HepG2 (cell line): Measurements from ENCODE around the gene CDC37L1. TPM values are rescaled to one million over a fixed set of nuclear protein-coding genes. Genes with fewer than 3 reads are reported as not detected.

Source experiments
- ESRRA ChIP-seq: sonication (generic); formaldehyde crosslinking; IDR thresholded peaks from 2 replicates; pipeline ENCODE4 v1.5.1; 2020; ENCODE audit warnings: mild to moderate bottlenecking, low read depth, missing genetic modification reagents
- HBP1 ChIP-seq: IDR thresholded peaks from 2 replicates; pipeline ENCODE4 v1.6.1; 2016; ENCODE audit warnings: low read depth, control low read depth
- HDAC1 ChIP-seq: sonication (generic); formaldehyde crosslinking; IDR thresholded peaks from 2 replicates; pipeline ENCODE4 v1.5.1; 2020; ENCODE audit warnings: mild to moderate bottlenecking, missing genetic modification reagents
- IKZF4 ChIP-seq: sonication (generic); formaldehyde crosslinking; IDR thresholded peaks from 2 replicates; pipeline ENCODE4 v1.5.1; 2020; ENCODE audit warnings: borderline replicate concordance, mild to moderate bottlenecking, low read depth, missing genetic modification reagents; ENCODE audit errors: not compliant biosample characterization
- ISL2 ChIP-seq: sonication (generic); formaldehyde crosslinking; IDR thresholded peaks from 2 replicates; pipeline ENCODE4 v1.5.0; 2020; ENCODE audit warnings: missing genetic modification reagents
- JUND ChIP-seq: sonication (generic); formaldehyde crosslinking; IDR thresholded peaks from 2 replicates; pipeline ENCODE4 v1.8.0; 2022; ENCODE audit warnings: mild to moderate bottlenecking, missing genetic modification reagents
- PHF8 ChIP-seq: sonication (generic); formaldehyde crosslinking; IDR thresholded peaks from 2 replicates; pipeline ENCODE4 v1.5.0; 2020; ENCODE audit warnings: missing genetic modification reagents
- POLR2G ChIP-seq: fragments of 200-400 bp; formaldehyde crosslinking; IDR thresholded peaks from 2 replicates; pipeline ENCODE4 v1.6.1; 2018; ENCODE audit warnings: mild to moderate bottlenecking, low read depth, low read length, moderate library complexity
- SAP130 ChIP-seq: IDR thresholded peaks from 2 replicates; pipeline ENCODE4 v1.6.1; 2016; ENCODE audit warnings: low read depth
- SMAD3 ChIP-seq: sonication (generic); formaldehyde crosslinking; IDR thresholded peaks from 2 replicates; pipeline ENCODE4 v1.4.0; 2020; ENCODE audit warnings: missing genetic modification reagents
- TBL1XR1 ChIP-seq: fragments of 150-350 bp; IDR thresholded peaks from 2 replicates; pipeline ENCODE4 v1.6.1; 2014; ENCODE audit warnings: borderline replicate concordance, low read length; ENCODE audit not compliant: partially characterized antibody
- TBX3 ChIP-seq: fragments of 450-650 bp; IDR thresholded peaks from 2 replicates; pipeline ENCODE4 v1.6.1; 2017; ENCODE audit warnings: antibody characterized with exemption, mild to moderate bottlenecking, inconsistent platforms, borderline replicate concordance
- XBP1 ChIP-seq: sonication (generic); formaldehyde crosslinking; IDR thresholded peaks from 2 replicates; pipeline ENCODE4 v1.5.0; 2020; ENCODE audit warnings: missing genetic modification reagents
- ZNF138 ChIP-seq: sonication (generic); formaldehyde crosslinking; IDR thresholded peaks from 2 replicates; pipeline ENCODE4 v1.5.0; 2020; ENCODE audit warnings: mild to moderate bottlenecking, low read depth, missing genetic modification reagents
- ZNF350 ChIP-seq: sonication (generic); formaldehyde crosslinking; IDR thresholded peaks from 2 replicates; pipeline ENCODE4 v1.4.0; 2020; ENCODE audit warnings: mild to moderate bottlenecking, low read depth, missing genetic modification reagents, borderline replicate concordance
- ZNF567 ChIP-seq: sonication (generic); formaldehyde crosslinking; IDR thresholded peaks from 2 replicates; pipeline ENCODE4 v1.8.1; 2023; ENCODE audit warnings: mild to moderate bottlenecking, missing genetic modification reagents, borderline replicate concordance
- ZSCAN25 ChIP-seq: sonication (generic); formaldehyde crosslinking; IDR thresholded peaks from 2 replicates; pipeline ENCODE4 v1.8.0; 2022; ENCODE audit warnings: mild to moderate bottlenecking, missing genetic modification reagents
- ZSCAN29 ChIP-seq: sonication (generic); formaldehyde crosslinking; conservative IDR thresholded peaks from 2 replicates; pipeline ENCODE4 v1.4.0; 2020; ENCODE audit warnings: mild to moderate bottlenecking, missing genetic modification reagents
- polyA plus RNA-seq, 8 experiments: library from polyadenylated mRNA; depleted of rRNA in 3 of 8; stranded (reverse) in 7 of 8; unstranded in 1 of 8; fragments of >200 nt; fragmentation: Illumina TruSeq in 4 of 8; extraction: Trizol in 4 of 8; gene quantifications; 2 replicates each; pipeline versions ENCODE4 v1.2.1 to v1.2.3, GENCODE V29; 2011 to 2016; ENCODE audit warnings: low read depth in 4 of 8, missing spikeins in 1 of 8, mixed read lengths in 1 of 8; ENCODE audit not compliant: insufficient read depth in 1 of 8
- total RNA-seq, 5 experiments: library from RNA; depleted of rRNA; stranded (reverse); fragments of >200 nt; fragmentation: Illumina TruSeq; extraction: Trizol; gene quantifications; 2 replicates each; pipeline ENCODE4 v1.2.3, GENCODE V29; 2016; ENCODE audit warnings: low read depth in 1 of 5
- TF ChIP-seq, protein P1 (sequence below), 2 experiments: sonication (generic) in 1 of 2; formaldehyde crosslinking in 1 of 2; IDR thresholded peaks; 2 replicates each; pipeline versions ENCODE4 v1.4.0 to v1.6.1; 2018 to 2020; ENCODE audit warnings: missing genetic modification reagents in 2 of 2, borderline replicate concordance in 1 of 2, low read depth in 1 of 2, mild to moderate bottlenecking in 1 of 2, missing biosample characterization in 1 of 2
- TF ChIP-seq, protein P2 (sequence below): sonication (generic); IDR thresholded peaks from 2 replicates; pipeline ENCODE4 v1.6.1; 2016; ENCODE audit warnings: low read depth, borderline replicate concordance
- TF ChIP-seq, protein P3 (sequence below): IDR thresholded peaks from 2 replicates; pipeline ENCODE4 v1.6.1; 2016; ENCODE audit warnings: low read depth
- TF ChIP-seq, protein P4 (sequence below): sonication (generic); formaldehyde crosslinking; IDR thresholded peaks from 2 replicates; pipeline ENCODE4 v1.4.0; 2020; ENCODE audit warnings: missing genetic modification reagents, borderline replicate concordance

CDC37L1 gene
- total and polyA plus RNA-seq, 2 of the 13 experiments (the other 11 are each of a cell fraction or from before 2014, with no cell fraction given): 5.5 to 17.0 TPM

DNA sequence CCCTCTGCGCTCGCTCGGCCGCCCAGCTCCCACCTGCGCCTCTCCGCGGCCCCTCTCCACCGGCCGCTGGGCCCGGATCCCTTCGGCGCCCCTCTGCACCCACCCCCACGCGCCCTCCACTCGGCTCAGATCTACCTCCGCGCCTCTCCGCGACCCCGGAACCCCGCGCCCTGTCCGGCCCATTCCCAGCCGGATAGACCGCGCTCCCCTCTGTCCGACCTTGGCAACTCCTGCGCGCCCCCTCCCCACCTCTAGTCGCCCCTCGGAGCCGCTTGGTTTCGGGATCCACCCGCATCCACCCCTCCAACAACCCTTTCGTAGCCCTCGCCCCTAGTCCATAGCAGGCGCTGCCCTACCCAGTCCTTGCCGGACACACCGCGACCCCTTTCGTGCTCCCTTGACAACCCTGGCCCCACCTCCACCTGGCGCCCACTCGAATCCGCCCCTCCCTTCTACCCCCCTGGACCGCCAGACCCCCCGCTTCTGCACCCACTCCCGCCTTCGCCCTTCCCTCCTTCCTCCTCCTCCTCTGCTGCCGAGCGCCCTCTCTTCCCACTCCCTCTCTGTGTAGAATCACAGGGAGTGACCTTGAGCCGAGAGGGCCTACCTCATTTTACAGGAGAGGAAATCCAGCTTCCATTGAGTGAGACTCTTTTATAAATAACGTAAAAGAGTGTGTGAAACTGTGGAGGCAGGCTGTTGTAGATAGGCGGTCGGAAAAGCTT is 62.2 kb downstream of the CDC37L1 start (continued):
- TF ChIP-seq, protein P1, sequence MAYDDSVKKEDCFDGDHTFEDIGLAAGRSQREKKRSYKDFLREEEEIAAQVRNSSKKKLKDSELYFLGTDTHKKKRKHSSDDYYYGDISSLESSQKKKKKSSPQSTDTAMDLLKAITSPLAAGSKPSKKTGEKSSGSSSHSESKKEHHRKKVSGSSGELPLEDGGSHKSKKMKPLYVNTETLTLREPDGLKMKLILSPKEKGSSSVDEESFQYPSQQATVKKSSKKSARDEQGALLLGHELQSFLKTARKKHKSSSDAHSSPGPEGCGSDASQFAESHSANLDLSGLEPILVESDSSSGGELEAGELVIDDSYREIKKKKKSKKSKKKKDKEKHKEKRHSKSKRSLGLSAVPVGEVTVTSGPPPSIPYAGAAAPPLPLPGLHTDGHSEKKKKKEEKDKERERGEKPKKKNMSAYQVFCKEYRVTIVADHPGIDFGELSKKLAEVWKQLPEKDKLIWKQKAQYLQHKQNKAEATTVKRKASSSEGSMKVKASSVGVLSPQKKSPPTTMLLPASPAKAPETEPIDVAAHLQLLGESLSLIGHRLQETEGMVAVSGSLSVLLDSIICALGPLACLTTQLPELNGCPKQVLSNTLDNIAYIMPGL (CRISPR knock-in tag; IDR thresholded peaks at IDR 0.05; ENCODE audit: borderline replicate concordance in 1 of 2, low read depth in 1 of 2): peak in 1 of 2 experiments; percentile 6; a peak in 1 of 4 replicates
- TF ChIP-seq PHF8 (CRISPR knock-in tag): peak; percentile 17; the same call in 1 of the 2 replicates
- 0 out of 2 replicates have a peak, but pooled peaks have one; percentile 11 for TF ChIP-seq ZNF350 (CRISPR knock-in tag)
- no peak for TF ChIP-seq TBL1XR1
- TF ChIP-seq, protein P2, sequence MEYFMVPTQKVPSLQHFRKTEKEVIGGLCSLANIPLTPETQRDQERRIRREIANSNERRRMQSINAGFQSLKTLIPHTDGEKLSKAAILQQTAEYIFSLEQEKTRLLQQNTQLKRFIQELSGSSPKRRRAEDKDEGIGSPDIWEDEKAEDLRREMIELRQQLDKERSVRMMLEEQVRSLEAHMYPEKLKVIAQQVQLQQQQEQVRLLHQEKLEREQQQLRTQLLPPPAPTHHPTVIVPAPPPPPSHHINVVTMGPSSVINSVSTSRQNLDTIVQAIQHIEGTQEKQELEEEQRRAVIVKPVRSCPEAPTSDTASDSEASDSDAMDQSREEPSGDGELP: no peak
- no peak for TF ChIP-seq ISL2 (CRISPR knock-in tag)
- TF ChIP-seq SMAD3: no peak
- peak; percentile 7 for TF ChIP-seq IKZF4 (CRISPR knock-in tag)
- peak; percentile 42; the same call in 1 of the 2 replicates for TF ChIP-seq ESRRA
- TF ChIP-seq, protein P3, sequence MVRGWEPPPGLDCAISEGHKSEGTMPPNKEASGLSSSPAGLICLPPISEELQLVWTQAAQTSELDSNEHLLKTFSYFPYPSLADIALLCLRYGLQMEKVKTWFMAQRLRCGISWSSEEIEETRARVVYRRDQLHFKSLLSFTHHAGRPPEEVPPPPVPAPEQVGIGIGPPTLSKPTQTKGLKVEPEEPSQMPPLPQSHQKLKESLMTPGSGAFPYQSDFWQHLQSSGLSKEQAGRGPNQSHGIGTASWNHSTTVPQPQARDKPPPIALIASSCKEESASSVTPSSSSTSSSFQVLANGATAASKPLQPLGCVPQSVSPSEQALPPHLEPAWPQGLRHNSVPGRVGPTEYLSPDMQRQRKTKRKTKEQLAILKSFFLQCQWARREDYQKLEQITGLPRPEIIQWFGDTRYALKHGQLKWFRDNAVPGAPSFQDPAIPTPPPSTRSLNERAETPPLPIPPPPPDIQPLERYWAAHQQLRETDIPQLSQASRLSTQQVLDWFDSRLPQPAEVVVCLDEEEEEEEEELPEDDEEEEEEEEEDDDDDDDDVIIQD: no peak
- TF ChIP-seq TBX3: no peak
- TF ChIP-seq HDAC1 (CRISPR knock-in tag): no peak; the same call in 1 of the 2 replicates
- TF ChIP-seq XBP1 (CRISPR knock-in tag): no peak
- no peak for TF ChIP-seq ZNF567 (CRISPR knock-in tag)
- TF ChIP-seq, protein P4, sequence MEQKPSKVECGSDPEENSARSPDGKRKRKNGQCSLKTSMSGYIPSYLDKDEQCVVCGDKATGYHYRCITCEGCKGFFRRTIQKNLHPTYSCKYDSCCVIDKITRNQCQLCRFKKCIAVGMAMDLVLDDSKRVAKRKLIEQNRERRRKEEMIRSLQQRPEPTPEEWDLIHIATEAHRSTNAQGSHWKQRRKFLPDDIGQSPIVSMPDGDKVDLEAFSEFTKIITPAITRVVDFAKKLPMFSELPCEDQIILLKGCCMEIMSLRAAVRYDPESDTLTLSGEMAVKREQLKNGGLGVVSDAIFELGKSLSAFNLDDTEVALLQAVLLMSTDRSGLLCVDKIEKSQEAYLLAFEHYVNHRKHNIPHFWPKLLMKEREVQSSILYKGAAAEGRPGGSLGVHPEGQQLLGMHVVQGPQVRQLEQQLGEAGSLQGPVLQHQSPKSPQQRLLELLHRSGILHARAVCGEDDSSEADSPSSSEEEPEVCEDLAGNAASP (CRISPR knock-in tag): no peak
- TF ChIP-seq SAP130 (CRISPR knock-in tag): peak; percentile 25; the same call in 1 of the 2 replicates
- TF ChIP-seq ZSCAN29 (CRISPR knock-in tag): no peak
- TF ChIP-seq ZSCAN25 (CRISPR knock-in tag): no peak
- TF ChIP-seq POLR2G: peak; percentile 8
- TF ChIP-seq ZNF138 (CRISPR knock-in tag): no peak
- TF ChIP-seq HBP1 (CRISPR knock-in tag): 0 out of 2 replicates have a peak, but pooled peaks have one; percentile 29
- no peak for TF ChIP-seq JUND (CRISPR knock-in tag)
